Measurements from ENCODE around the gene HHATL. TPM values are rescaled to one million over a fixed set of nuclear protein-coding genes. Genes with fewer than 3 reads are reported as not detected.

Gene HHATL
- total and polyA plus RNA-seq, 10 of the 15 experiments (the other 5 are each of a cell fraction or from before 2014, with no cell fraction given): not detected

DNA sequence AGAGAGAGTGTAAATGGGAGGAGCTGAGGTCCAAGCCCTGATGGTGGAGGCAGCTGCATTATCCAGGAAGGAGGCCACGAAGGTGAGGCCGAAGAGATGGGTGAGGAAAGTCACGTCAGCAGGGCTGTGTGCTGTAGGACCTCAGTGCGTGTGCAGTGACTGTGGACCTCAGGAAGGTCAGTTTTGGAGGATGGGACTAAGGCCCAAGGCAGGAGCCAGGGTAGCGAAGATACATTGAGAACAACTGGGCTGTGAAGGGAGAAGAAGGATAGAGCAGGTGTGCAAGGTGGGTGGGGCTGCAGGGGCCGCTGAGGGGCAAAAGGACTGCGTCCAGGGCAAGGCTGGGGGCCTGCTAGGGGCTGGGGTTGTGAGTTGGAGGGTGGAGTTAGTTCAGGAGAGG is 12.4 kb downstream of the HHATL start:
- ChIA-PET CTCF (no interaction called here), POLR2A (no interaction called here), RAD21 (ENCODE audit: unreplicated experiment) (no interaction called here), SMC1A (ENCODE audit: uncharacterized antibody, unreplicated experiment) (no interaction called here)
- no peak overlapping the region for H3K9ac ChIP-seq (ENCODE audit: control insufficient read depth, insufficient read depth, low read length)
- in situ Hi-C loops (cut with MboI) (no loop called here), intact Hi-C loops (cut with micrococcal nuclease; ENCODE audit: unreplicated experiment) (no loop called here)
- no peak for ATAC-seq
- no peaks in the 10 kb centered on the region for H3K36me3 ChIP-seq (ENCODE audit: control insufficient read depth in 2 of 2, insufficient read depth in 2 of 2, low read length in 1 of 2)
- H3K9me3 ChIP-seq (replicated peaks; ENCODE audit: control insufficient read depth, insufficient read depth, low read length): no peaks in the 10 kb centered on the region
- H2AFZ ChIP-seq (ENCODE audit: control insufficient read depth, low read depth, low read length): no peak overlapping the region
- no peak overlapping the region for H3K27ac ChIP-seq (ENCODE audit: control insufficient read depth, insufficient read depth)
- no TSS peak for BruUV-seq (replicated peaks)
- DNase-seq (ENCODE audit: low read depth, low spot score): no peak
- H3K27me3 ChIP-seq (replicated peaks in 1 of 2; ENCODE audit: control insufficient read depth in 2 of 2, insufficient read depth in 2 of 2, low read length in 1 of 2): no peaks in the 10 kb centered on the region
- no peaks in the 10 kb centered on the region for H4K20me1 ChIP-seq (ENCODE audit: control insufficient read depth, insufficient read depth)
- no peaks in the 10 kb centered on the region for H3K4me1 ChIP-seq (ENCODE audit: control insufficient read depth, insufficient read depth, low read length)
- FAIRE-seq: no peak
- no peak overlapping the region for H3K4me3 ChIP-seq
- no peaks in the 10 kb centered on the region for H3K79me2 ChIP-seq (ENCODE audit: control insufficient read depth, insufficient read depth, low read length)
- H3K4me2 ChIP-seq (ENCODE audit: control insufficient read depth, insufficient read depth): no peak overlapping the region
- WGBS (ENCODE audit: insufficient coverage, insufficient replicate concordance, low lambda C conversion rate, missing lambda C conversion rate): 9% methylated on average over 7 of the region's 7 CpGs
- TF ChIP-seq, protein P1, sequence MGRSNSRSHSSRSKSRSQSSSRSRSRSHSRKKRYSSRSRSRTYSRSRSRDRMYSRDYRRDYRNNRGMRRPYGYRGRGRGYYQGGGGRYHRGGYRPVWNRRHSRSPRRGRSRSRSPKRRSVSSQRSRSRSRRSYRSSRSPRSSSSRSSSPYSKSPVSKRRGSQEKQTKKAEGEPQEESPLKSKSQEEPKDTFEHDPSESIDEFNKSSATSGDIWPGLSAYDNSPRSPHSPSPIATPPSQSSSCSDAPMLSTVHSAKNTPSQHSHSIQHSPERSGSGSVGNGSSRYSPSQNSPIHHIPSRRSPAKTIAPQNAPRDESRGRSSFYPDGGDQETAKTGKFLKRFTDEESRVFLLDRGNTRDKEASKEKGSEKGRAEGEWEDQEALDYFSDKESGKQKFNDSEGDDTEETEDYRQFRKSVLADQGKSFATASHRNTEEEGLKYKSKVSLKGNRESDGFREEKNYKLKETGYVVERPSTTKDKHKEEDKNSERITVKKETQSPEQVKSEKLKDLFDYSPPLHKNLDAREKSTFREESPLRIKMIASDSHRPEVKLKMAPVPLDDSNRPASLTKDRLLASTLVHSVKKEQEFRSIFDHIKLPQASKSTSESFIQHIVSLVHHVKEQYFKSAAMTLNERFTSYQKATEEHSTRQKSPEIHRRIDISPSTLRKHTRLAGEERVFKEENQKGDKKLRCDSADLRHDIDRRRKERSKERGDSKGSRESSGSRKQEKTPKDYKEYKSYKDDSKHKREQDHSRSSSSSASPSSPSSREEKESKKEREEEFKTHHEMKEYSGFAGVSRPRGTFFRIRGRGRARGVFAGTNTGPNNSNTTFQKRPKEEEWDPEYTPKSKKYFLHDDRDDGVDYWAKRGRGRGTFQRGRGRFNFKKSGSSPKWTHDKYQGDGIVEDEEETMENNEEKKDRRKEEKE (IDR thresholded peaks at IDR 0.05): no peak
- TF ChIP-seq RELA (IDR thresholded peaks at IDR 0.05; ENCODE audit: borderline replicate concordance, partially characterized antibody): no peak
- TF ChIP-seq SMC3 (IDR thresholded peaks at IDR 0.05; ENCODE audit: borderline replicate concordance, low read length): no peak
- no peak for TF ChIP-seq BACH1 (IDR thresholded peaks at IDR 0.05; ENCODE audit: borderline replicate concordance)
- TF ChIP-seq CBX5 (IDR thresholded peaks at IDR 0.05; ENCODE audit: low read depth): no peak
- no peak for TF ChIP-seq NFIC (IDR thresholded peaks at IDR 0.05; ENCODE audit: low read depth, low read length)
- no peak for TF ChIP-seq POLR2AphosphoS5 (IDR thresholded peaks at IDR 0.05; ENCODE audit: low read length)
- TF ChIP-seq, protein P2, sequence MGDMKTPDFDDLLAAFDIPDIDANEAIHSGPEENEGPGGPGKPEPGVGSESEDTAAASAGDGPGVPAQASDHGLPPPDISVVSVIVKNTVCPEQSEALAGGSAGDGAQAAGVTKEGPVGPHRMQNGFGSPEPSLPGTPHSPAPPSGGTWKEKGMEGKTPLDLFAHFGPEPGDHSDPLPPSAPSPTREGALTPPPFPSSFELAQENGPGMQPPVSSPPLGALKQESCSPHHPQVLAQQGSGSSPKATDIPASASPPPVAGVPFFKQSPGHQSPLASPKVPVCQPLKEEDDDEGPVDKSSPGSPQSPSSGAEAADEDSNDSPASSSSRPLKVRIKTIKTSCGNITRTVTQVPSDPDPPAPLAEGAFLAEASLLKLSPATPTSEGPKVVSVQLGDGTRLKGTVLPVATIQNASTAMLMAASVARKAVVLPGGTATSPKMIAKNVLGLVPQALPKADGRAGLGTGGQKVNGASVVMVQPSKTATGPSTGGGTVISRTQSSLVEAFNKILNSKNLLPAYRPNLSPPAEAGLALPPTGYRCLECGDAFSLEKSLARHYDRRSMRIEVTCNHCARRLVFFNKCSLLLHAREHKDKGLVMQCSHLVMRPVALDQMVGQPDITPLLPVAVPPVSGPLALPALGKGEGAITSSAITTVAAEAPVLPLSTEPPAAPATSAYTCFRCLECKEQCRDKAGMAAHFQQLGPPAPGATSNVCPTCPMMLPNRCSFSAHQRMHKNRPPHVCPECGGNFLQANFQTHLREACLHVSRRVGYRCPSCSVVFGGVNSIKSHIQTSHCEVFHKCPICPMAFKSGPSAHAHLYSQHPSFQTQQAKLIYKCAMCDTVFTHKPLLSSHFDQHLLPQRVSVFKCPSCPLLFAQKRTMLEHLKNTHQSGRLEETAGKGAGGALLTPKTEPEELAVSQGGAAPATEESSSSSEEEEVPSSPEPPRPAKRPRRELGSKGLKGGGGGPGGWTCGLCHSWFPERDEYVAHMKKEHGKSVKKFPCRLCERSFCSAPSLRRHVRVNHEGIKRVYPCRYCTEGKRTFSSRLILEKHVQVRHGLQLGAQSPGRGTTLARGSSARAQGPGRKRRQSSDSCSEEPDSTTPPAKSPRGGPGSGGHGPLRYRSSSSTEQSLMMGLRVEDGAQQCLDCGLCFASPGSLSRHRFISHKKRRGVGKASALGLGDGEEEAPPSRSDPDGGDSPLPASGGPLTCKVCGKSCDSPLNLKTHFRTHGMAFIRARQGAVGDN (IDR thresholded peaks at IDR 0.05): no peak
- TF ChIP-seq, protein P3, sequence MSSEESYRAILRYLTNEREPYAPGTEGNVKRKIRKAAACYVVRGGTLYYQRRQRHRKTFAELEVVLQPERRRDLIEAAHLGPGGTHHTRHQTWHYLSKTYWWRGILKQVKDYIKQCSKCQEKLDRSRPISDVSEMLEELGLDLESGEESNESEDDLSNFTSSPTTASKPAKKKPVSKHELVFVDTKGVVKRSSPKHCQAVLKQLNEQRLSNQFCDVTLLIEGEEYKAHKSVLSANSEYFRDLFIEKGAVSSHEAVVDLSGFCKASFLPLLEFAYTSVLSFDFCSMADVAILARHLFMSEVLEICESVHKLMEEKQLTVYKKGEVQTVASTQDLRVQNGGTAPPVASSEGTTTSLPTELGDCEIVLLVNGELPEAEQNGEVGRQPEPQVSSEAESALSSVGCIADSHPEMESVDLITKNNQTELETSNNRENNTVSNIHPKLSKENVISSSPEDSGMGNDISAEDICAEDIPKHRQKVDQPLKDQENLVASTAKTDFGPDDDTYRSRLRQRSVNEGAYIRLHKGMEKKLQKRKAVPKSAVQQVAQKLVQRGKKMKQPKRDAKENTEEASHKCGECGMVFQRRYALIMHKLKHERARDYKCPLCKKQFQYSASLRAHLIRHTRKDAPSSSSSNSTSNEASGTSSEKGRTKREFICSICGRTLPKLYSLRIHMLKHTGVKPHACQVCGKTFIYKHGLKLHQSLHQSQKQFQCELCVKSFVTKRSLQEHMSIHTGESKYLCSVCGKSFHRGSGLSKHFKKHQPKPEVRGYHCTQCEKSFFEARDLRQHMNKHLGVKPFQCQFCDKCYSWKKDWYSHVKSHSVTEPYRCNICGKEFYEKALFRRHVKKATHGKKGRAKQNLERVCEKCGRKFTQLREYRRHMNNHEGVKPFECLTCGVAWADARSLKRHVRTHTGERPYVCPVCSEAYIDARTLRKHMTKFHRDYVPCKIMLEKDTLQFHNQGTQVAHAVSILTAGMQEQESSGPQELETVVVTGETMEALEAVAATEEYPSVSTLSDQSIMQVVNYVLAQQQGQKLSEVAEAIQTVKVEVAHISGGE (CRISPR knock-in tag; IDR thresholded peaks at IDR 0.05): no peak
- TF ChIP-seq CREB1 (IDR thresholded peaks at IDR 0.05; ENCODE audit: low read depth): no peak
- TF ChIP-seq PML (IDR thresholded peaks at IDR 0.05; ENCODE audit: low read length): no peak
- no peak for TF ChIP-seq SIN3A (IDR thresholded peaks at IDR 0.05; ENCODE audit: low read depth, low read length)
- TF ChIP-seq, protein P4, sequence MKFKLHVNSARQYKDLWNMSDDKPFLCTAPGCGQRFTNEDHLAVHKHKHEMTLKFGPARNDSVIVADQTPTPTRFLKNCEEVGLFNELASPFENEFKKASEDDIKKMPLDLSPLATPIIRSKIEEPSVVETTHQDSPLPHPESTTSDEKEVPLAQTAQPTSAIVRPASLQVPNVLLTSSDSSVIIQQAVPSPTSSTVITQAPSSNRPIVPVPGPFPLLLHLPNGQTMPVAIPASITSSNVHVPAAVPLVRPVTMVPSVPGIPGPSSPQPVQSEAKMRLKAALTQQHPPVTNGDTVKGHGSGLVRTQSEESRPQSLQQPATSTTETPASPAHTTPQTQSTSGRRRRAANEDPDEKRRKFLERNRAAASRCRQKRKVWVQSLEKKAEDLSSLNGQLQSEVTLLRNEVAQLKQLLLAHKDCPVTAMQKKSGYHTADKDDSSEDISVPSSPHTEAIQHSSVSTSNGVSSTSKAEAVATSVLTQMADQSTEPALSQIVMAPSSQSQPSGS (IDR thresholded peaks at IDR 0.05; ENCODE audit: low read length): no peak
